Measurements from ENCODE around the gene CDC42BPA. TPM values are rescaled to one million over a fixed set of nuclear protein-coding genes. Genes with fewer than 3 reads are reported as not detected.

CDC42BPA gene
- total and polyA plus RNA-seq, 2 of the 13 experiments (the other 11 are each of a cell fraction or from before 2014, with no cell fraction given) = 6.5 to 16.0 TPM

DNA sequence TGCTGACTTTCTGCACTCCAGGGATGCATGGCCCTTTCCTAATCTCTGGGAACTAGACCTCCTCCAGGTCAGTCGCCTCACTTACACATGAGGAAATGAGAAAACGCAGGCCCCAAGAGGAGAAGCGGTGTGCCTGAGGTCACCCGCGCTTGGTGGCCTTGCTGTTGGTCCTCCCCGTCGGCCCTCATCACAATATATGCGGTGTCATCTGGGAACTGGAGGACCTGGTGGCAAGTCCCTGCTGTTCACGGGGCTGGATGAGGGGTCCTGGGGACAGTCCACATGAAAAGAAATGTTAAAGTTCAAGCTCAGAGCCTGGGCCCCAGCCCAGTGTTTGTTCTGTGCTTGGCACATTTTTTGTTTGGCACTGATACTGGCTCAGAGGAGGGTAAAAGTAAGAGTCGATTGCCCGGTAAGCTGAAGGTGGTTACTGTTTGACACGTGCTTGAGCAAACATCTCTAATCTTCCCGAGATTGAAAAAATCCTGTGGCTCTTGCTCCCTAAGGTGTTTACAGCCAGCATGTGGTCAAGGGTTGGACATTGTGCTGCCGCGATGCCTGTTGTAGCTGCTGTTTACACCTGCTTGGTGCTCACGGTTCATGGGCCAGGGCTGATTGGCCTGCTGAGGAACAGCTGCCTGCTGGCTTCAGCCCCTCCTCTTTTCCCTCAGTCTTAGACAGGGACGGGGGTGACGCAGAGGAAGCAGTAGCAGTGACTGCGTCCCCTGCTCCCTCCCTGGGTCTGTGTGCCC is 373.0 kb downstream of the CDC42BPA start (continued):
- TF ChIP-seq, protein P1, sequence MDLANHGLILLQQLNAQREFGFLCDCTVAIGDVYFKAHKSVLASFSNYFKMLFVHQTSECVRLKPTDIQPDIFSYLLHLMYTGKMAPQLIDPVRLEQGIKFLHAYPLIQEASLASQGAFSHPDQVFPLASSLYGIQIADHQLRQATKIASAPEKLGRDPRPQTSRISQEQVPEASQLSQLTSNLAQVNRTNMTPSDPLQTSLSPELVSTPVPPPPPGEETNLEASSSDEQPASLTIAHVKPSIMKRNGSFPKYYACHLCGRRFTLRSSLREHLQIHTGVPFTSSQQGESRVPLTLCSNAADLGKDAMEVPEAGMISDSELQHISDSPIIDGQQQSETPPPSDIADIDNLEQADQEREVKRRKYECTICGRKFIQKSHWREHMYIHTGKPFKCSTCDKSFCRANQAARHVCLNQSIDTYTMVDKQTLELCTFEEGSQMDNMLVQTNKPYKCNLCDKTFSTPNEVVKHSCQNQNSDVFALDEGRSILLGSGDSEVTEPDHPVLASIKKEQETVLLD (CRISPR knock-in tag; IDR thresholded peaks at IDR 0.05; ENCODE audit: low read depth) = no peak
- peak; percentile 86; the same call in 1 of the 2 replicates for TF ChIP-seq ZNF703 (CRISPR knock-in tag; IDR thresholded peaks at IDR 0.05; ENCODE audit: borderline replicate concordance)
- peak; percentile 66 for TF ChIP-seq NFYB (CRISPR knock-in tag; IDR thresholded peaks at IDR 0.05)
- peak; percentile 72 for TF ChIP-seq PHF21A (CRISPR knock-in tag; IDR thresholded peaks at IDR 0.05)
- TF ChIP-seq RAD21 (CRISPR knock-in tag; IDR thresholded peaks at IDR 0.05) = no peak
- peak; percentile 46; the same call in 1 of the 2 replicates for TF ChIP-seq ZNF652 (CRISPR knock-in tag; IDR thresholded peaks at IDR 0.05; ENCODE audit: borderline replicate concordance, low read depth)
- peak; percentile 77 for TF ChIP-seq ZNF350 (CRISPR knock-in tag; IDR thresholded peaks at IDR 0.05; ENCODE audit: borderline replicate concordance, low read depth)
- TF ChIP-seq MTA1 (CRISPR knock-in tag; IDR thresholded peaks at IDR 0.05; ENCODE audit: borderline replicate concordance) = peak; percentile 60; the same call in 1 of the 2 replicates
- peak; percentile 25; the same call in 1 of the 2 replicates for TF ChIP-seq HIVEP1 (CRISPR knock-in tag; IDR thresholded peaks at IDR 0.05)
- TF ChIP-seq, protein P2, sequence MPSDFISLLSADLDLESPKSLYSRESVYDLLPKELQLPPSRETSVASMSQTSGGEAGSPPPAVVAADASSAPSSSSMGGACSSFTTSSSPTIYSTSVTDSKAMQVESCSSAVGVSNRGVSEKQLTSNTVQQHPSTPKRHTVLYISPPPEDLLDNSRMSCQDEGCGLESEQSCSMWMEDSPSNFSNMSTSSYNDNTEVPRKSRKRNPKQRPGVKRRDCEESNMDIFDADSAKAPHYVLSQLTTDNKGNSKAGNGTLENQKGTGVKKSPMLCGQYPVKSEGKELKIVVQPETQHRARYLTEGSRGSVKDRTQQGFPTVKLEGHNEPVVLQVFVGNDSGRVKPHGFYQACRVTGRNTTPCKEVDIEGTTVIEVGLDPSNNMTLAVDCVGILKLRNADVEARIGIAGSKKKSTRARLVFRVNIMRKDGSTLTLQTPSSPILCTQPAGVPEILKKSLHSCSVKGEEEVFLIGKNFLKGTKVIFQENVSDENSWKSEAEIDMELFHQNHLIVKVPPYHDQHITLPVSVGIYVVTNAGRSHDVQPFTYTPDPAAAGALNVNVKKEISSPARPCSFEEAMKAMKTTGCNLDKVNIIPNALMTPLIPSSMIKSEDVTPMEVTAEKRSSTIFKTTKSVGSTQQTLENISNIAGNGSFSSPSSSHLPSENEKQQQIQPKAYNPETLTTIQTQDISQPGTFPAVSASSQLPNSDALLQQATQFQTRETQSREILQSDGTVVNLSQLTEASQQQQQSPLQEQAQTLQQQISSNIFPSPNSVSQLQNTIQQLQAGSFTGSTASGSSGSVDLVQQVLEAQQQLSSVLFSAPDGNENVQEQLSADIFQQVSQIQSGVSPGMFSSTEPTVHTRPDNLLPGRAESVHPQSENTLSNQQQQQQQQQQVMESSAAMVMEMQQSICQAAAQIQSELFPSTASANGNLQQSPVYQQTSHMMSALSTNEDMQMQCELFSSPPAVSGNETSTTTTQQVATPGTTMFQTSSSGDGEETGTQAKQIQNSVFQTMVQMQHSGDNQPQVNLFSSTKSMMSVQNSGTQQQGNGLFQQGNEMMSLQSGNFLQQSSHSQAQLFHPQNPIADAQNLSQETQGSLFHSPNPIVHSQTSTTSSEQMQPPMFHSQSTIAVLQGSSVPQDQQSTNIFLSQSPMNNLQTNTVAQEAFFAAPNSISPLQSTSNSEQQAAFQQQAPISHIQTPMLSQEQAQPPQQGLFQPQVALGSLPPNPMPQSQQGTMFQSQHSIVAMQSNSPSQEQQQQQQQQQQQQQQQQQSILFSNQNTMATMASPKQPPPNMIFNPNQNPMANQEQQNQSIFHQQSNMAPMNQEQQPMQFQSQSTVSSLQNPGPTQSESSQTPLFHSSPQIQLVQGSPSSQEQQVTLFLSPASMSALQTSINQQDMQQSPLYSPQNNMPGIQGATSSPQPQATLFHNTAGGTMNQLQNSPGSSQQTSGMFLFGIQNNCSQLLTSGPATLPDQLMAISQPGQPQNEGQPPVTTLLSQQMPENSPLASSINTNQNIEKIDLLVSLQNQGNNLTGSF (CRISPR knock-in tag; IDR thresholded peaks at IDR 0.05) = no peak; the same call in none of the 2 replicates
- TF ChIP-seq, protein P3, sequence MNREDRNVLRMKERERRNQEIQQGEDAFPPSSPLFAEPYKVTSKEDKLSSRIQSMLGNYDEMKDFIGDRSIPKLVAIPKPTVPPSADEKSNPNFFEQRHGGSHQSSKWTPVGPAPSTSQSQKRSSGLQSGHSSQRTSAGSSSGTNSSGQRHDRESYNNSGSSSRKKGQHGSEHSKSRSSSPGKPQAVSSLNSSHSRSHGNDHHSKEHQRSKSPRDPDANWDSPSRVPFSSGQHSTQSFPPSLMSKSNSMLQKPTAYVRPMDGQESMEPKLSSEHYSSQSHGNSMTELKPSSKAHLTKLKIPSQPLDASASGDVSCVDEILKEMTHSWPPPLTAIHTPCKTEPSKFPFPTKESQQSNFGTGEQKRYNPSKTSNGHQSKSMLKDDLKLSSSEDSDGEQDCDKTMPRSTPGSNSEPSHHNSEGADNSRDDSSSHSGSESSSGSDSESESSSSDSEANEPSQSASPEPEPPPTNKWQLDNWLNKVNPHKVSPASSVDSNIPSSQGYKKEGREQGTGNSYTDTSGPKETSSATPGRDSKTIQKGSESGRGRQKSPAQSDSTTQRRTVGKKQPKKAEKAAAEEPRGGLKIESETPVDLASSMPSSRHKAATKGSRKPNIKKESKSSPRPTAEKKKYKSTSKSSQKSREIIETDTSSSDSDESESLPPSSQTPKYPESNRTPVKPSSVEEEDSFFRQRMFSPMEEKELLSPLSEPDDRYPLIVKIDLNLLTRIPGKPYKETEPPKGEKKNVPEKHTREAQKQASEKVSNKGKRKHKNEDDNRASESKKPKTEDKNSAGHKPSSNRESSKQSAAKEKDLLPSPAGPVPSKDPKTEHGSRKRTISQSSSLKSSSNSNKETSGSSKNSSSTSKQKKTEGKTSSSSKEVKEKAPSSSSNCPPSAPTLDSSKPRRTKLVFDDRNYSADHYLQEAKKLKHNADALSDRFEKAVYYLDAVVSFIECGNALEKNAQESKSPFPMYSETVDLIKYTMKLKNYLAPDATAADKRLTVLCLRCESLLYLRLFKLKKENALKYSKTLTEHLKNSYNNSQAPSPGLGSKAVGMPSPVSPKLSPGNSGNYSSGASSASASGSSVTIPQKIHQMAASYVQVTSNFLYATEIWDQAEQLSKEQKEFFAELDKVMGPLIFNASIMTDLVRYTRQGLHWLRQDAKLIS (CRISPR knock-in tag; IDR thresholded peaks at IDR 0.05) = no peak
- TF ChIP-seq ZNF891 (CRISPR knock-in tag; IDR thresholded peaks at IDR 0.05) = peak; percentile 44
- peak; percentile 52; the same call in 1 of the 2 replicates for TF ChIP-seq BCL6 (CRISPR knock-in tag; IDR thresholded peaks at IDR 0.05)
- TF ChIP-seq, protein P4, sequence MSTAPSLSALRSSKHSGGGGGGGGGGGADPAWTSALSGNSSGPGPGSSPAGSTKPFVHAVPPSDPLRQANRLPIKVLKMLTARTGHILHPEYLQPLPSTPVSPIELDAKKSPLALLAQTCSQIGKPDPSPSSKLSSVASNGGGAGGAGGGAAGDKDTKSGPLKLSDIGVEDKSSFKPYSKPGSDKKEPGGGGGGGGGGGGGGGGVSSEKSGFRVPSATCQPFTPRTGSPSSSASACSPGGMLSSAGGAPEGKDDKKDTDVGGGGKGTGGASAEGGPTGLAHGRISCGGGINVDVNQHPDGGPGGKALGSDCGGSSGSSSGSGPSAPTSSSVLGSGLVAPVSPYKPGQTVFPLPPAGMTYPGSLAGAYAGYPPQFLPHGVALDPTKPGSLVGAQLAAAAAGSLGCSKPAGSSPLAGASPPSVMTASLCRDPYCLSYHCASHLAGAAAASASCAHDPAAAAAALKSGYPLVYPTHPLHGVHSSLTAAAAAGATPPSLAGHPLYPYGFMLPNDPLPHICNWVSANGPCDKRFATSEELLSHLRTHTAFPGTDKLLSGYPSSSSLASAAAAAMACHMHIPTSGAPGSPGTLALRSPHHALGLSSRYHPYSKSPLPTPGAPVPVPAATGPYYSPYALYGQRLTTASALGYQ (CRISPR knock-in tag; IDR thresholded peaks at IDR 0.05) = peak; percentile 20; the same call in 1 of the 2 replicates
- no peak for TF ChIP-seq ZNF775 (CRISPR knock-in tag; IDR thresholded peaks at IDR 0.05; ENCODE audit: borderline replicate concordance)
- TF ChIP-seq SP5 (CRISPR knock-in tag; IDR thresholded peaks at IDR 0.05; ENCODE audit: borderline replicate concordance, low read depth) = 0 out of 2 replicates have a peak, but pooled peaks have one; percentile 53
